ENCODE measurements around the gene PRDM15.

Gene PRDM15

DNA sequence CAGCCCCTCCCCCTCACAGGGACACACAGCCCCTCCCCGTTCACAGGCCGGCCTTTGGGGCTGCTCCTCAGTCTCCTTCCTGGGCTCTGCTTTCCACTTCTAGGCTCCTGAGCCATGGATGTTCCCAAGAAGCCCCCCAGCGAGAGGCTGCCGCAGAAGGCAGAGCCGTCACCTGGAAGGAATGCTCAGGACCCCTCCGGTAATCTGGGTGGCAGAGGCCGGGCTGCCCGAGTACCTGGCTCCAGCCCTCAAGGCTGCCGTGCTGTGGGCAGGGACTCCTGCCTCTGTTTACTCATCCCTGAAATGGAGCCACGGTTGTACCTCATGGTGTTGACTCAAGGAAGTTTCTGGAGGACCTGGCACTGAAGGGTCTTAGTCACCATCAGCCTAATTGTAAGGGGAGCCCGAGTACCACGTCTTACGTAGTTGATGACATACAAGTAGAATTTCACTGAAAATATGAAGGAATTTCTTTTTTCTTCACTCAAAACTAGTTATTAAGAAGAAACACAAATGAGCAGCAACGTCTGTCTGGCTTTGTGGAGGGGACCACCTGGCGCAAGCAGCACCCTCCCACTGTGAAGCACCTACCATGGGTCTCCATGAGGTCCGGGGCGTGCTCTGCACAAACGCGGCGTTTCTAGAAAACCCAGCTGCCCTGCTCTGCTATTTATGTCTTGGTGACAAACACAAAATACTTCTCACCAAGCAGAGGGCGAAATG is 33.7 kb downstream of the PRDM15 start:
- DNase-seq (ENCODE audit: low read depth in 3 of 3, low spot score in 1 of 3) = no peak

- no peak for DNase-seq (ENCODE audit: low read depth in 3 of 3, low spot score in 1 of 3)
Measured at GRCh38 chr21:41843584-41843983, 35.6 kb downstream of the PRDM15 start.

DNA sequence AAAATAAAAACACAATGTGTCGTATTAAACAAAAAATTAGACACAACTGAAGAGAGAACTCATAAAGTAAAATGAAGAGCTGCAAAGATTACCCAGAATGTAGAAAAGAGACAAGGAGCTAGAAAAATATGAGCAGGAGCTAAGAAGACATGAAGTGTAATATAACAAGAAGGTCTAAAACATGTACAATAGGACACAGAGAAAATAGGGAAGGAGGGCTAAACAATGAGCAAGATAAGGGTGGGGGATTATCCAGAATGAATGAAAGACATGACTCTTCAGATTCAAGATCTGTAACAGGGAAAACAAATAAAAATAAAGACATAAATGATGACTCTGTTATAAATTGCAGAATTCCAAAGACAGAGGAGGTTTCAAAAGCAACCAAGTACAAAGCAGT is 38.3 kb downstream of the PRDM15 start:
- no peak for DNase-seq (ENCODE audit: low read depth in 3 of 3, low spot score in 1 of 3)

GRCh38 chr21:41839387-41840000 is 39.6 kb downstream of the PRDM15 start:
- DNase-seq (ENCODE audit: low read depth in 3 of 3, low spot score in 1 of 3) = no peak

DNA sequence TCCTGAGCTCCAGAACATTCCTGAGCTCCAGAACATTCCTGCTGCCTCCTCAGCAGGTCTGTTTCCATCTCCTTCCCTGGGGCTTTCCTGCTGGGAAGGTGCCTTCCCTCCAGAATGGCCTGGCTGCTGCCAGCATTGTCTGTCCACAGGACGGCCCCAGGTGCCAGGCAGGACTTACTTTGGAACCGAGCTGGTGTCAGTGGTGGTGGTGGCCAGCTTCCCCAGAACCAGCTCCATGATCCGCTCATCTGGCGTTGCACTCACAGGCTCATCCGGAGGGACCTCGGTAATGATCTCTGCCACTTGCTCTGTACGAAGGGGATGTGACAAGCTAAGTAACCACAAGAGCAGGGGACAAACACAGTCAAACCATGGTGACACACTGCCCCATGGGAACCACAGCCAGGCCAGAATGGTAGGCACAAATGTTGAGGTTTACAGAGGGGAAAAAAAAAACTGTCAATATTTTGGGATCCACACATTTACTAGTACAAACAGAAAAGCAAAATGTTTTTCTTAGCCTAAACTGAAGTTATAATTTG is 41.3 kb downstream of the PRDM15 start:
- no peak for DNase-seq (ENCODE audit: low read depth in 3 of 3, low spot score in 1 of 3)

DNA sequence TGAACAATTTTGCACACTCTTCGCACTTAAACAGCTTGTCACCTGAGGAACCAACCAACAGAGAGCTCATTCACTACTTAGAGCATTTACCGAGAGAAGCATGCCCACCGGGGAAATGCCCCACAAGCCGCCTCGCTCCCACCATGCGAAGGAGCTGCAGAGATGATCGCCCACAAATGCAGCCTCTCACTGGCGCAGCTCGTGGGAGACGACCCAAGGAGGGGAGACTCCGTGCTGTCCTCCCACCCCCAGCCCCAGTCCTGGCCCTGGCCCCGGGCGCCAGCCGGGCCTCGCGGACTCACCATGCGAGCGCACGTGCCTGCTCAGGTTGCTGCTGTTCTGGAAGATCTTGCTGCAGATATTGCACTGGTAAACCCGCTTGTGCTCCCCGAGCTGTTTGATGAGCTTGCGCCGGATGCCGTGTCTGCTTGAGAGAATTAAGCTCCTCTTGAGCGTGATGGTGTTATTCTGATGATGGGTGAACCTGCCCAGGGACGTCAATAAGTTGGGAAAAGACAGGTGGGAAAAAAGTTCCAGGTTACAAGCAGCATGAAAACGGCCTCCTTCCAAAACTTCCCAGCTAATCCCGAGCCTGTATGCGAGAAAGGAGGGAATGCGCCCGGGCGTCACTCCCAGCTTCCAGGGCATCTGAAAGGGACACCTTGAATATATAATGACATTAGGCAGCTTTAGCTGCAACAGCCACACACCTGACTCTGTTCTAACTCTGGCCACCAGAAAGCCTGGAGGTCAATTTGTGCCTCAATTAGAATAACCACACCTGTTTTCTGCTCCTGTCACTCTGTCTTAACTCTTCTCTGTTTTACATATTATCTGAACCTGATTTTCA is 42.8 kb downstream of the PRDM15 start:
- DNase-seq (ENCODE audit: low read depth in 3 of 3, low spot score in 1 of 3) = no peak

DNA sequence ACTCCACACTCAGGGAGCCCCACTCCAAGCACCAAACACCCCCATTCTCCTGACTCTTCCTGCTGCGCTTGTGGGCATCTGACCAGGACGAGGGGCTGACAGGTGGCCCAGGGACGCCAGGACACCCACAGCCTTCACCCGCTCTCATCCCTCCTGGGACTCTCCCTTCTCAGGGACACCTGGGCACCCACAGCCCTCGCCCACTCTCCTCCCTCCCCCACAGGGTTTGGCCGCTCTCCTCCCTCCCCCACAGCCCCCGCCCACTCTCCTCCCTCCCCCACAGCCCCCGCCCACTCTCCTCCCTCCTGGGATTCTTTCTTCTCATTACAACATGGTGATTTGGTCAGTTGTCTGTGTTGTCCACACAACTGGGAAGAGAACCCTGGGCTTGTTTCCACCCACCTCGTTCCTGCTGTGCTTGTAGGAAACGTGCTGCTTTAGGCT is 43.4 kb downstream of the PRDM15 start:
- no peak for DNase-seq (ENCODE audit: low read depth in 3 of 3, low spot score in 1 of 3)

- no peak for DNase-seq (ENCODE audit: low read depth in 3 of 3, low spot score in 1 of 3)
Measured at GRCh38 chr21:41834926-41835663, 44.0 kb downstream of the PRDM15 start.

GRCh38 chr21:41834252-41834925 is 44.8 kb downstream of the PRDM15 start:
- no peak for DNase-seq (ENCODE audit: low read depth in 3 of 3, low spot score in 1 of 3)

- no peak for DNase-seq (ENCODE audit: low read depth in 3 of 3, low spot score in 1 of 3)
Measured at GRCh38 chr21:41833497-41834115, 45.5 kb downstream of the PRDM15 start.

- no peak for DNase-seq (ENCODE audit: low read depth in 3 of 3, low spot score in 1 of 3)
Measured at GRCh38 chr21:41832596-41833496, 46.3 kb downstream of the PRDM15 start.

GRCh38 chr21:41831866-41832595 is 47.1 kb downstream of the PRDM15 start:
- no peak for DNase-seq (ENCODE audit: low read depth in 3 of 3, low spot score in 1 of 3)

DNA sequence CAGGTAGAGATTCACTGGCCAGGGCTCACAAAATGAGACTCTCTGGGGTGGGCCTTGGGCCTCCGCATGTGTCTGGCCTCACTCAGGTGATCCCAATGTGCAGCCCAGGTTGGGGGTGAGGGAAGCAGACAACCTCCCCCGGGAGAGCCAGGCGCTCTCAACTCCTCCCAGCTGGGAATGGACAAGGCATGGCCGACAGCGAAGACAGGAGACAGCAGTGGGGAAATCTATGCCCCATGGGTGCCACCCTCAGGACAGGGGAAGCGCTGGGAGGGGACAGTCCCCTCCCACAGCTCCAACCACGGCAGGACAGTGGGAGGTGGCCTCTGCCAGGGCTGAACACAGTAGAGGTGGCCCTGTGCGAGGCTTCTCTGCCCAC is 47.7 kb downstream of the PRDM15 start:
- DNase-seq (ENCODE audit: low read depth in 3 of 3, low spot score in 1 of 3) = no peak

DNA sequence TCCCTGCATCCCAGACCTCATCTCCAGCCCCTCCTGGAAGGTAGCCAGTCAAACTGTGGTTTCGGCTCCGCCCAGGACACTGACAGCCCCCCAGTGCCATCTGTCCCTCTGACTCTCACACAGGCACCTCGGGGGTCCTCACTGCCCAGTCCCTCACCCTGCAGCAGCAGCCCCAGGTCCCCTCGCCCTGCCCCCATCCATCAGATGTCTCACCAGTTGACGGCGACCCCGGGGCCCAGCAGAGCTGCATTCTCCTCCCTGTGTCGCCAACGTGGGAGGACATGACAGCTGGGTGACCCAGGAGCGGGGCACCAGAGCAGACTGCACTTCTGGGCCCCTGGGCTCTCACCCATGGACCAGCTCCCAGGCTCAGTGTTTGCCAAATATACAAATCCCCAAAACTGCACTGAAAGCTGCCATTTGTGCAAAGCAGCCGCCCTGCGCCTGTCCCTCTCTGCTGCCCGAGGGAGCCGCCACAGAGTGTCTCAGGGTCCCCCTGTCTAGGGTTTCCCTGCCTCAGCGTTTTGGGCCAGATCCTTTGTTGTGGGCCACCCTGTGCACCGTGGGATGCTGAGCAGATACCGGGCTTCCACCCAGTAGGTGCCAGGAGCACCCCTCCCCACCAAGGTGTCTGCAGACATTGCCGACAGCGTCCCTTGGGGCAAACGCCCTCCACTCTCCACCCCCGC is 48.2 kb downstream of the PRDM15 start:
- DNase-seq (ENCODE audit: low read depth in 3 of 3, low spot score in 1 of 3) = no peak

DNA sequence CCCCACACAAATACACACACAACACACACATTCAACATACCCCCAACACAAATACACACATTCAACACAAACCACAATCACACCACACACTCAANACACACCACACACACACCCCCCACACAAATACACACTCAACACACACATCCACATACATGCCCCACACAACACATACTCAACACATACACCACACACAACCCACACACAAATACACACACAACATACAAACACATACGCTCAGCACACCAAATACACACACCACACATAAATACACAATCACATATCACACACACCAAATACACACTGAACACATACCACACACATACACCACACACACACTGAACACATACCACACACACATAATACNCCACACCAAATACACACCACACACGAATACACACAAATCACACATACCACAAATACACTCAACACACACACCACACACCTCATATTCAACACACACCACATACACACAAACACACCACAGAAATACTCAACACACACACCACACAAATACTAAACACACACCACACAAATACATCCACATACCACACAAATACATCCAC is 48.9 kb downstream of the PRDM15 start:
- DNase-seq (ENCODE audit: low read depth in 3 of 3, low spot score in 1 of 3) = no peak

DNA sequence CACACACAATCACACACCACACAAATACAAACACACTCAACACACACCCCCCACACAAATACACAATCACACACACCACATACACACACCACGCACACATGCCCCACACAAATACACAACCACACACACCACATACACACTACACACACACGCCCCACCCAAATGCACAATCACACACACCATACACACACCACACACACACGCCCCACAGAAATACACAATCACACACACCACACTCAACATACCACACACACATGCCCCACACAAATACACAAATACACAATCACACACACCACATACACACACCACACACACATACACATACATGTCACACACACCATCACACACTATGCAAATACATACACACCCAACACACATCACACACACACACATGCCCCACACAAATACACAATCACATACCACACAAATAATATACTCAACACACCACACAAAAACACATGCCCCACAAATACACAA is 50.2 kb downstream of the PRDM15 start:
- DNase-seq (ENCODE audit: low read depth in 3 of 3, low spot score in 1 of 3) = no peak
